Muscle layer of colon (tissue), 2 donors: ENCODE measurements around the gene RGS6.

ENCODE experiments used
- H3K27ac ChIP-seq: one replicate; pipeline ENCODE4 v1.7.0; 2013; ENCODE audit warnings: low read depth, mild to moderate bottlenecking, low read length, moderate library complexity
- H3K27me3 ChIP-seq, 2 donors: one replicate each; pipeline ENCODE4 v1.7.0; 2013; ENCODE audit warnings: low read length in 2 of 2, mild to moderate bottlenecking in 2 of 2; ENCODE audit not compliant: insufficient read depth in 2 of 2, control insufficient read depth in 1 of 2
- H3K36me3 ChIP-seq: one replicate; pipeline ENCODE4 v1.7.0; 2013; ENCODE audit warnings: mild to moderate bottlenecking, low read length; ENCODE audit not compliant: insufficient read depth
- H3K4me1 ChIP-seq: one replicate; pipeline ENCODE4 v1.7.0; 2013; ENCODE audit warnings: mild to moderate bottlenecking, low read length; ENCODE audit not compliant: insufficient read depth
- H3K4me3 ChIP-seq, 2 donors: one replicate each; pipeline ENCODE4 v1.7.0; 2013; ENCODE audit warnings: low read length in 2 of 2, low read depth in 1 of 2, mild to moderate bottlenecking in 1 of 2, moderate library complexity in 1 of 2
- H3K9ac ChIP-seq: one replicate; pipeline ENCODE4 v1.7.0; 2013; ENCODE audit warnings: low read length
- H3K9me3 ChIP-seq: one replicate; pipeline ENCODE4 v1.7.0; 2013; ENCODE audit warnings: mild to moderate bottlenecking, low read length
- donor health status: abdominal sarcoma.
- donor health status: Adenocarcinoma of cecum.

The RGS6 gene

GRCh38 chr14:72501439-72501838, 569.2 kb downstream of the RGS6 start:
- Histone ChIP-seq H3K27ac (no peak overlapping the region), H3K4me3 (no peak overlapping the region), H3K4me1 (no peaks in the 10 kb centered on the region), H3K9me3 (no peaks in the 10 kb centered on the region), H3K9ac (no peak overlapping the region), H3K27me3 (no peaks in the 10 kb centered on the region), H3K36me3 (no peaks in the 10 kb centered on the region)

- no peaks in the 10 kb centered on the region for H3K9me3 ChIP-seq
Observed at GRCh38 chr14:72503271-72503670, 571.0 kb downstream of the RGS6 start.

GRCh38 chr14:72503696-72504368, 571.6 kb downstream of the RGS6 start:
- Histone ChIP-seq H3K4me1 (no peaks in the 10 kb centered on the region), H3K4me3 (no peak overlapping the region), H3K9me3 (no peaks in the 10 kb centered on the region), H3K9ac (no peak overlapping the region), H3K36me3 (no peaks in the 10 kb centered on the region), H3K27me3 (no peaks in the 10 kb centered on the region), H3K27ac (no peak overlapping the region)

More at GRCh38 chr14:72503271-72503670, 571.0 kb downstream of the RGS6 start:
- Histone ChIP-seq H3K4me3 (no peak overlapping the region), H3K27ac (no peak overlapping the region), H3K4me1 (no peaks in the 10 kb centered on the region), H3K9ac (no peak overlapping the region), H3K36me3 (no peaks in the 10 kb centered on the region), H3K27me3 (no peaks in the 10 kb centered on the region)

GRCh38 chr14:72510566-72510965, 578.3 kb downstream of the RGS6 start:
- Histone ChIP-seq H3K4me3 (no peak overlapping the region), H3K27ac (no peak overlapping the region), H3K27me3 (no peaks in the 10 kb centered on the region), H3K9me3 (no peaks in the 10 kb centered on the region), H3K36me3 (no peaks in the 10 kb centered on the region), H3K4me1 (no peaks in the 10 kb centered on the region), H3K9ac (no peak overlapping the region)

- Histone ChIP-seq H3K4me3 (no peak overlapping the region), H3K9ac (no peak overlapping the region), H3K27ac (no peak overlapping the region), H3K27me3 (no peaks in the 10 kb centered on the region), H3K36me3 (no peaks in the 10 kb centered on the region), H3K4me1 (no peaks in the 10 kb centered on the region), H3K9me3 (no peaks in the 10 kb centered on the region)
Observed at GRCh38 chr14:72512281-72512680, 580.1 kb downstream of the RGS6 start.

- Histone ChIP-seq H3K9ac (no peak overlapping the region), H3K4me3 (no peak overlapping the region), H3K36me3 (no peaks in the 10 kb centered on the region), H3K27me3 (no peaks in the 10 kb centered on the region), H3K9me3 (no peaks in the 10 kb centered on the region), H3K27ac (no peak overlapping the region), H3K4me1 (no peaks in the 10 kb centered on the region)
Observed at GRCh38 chr14:72512925-72513324, 580.7 kb downstream of the RGS6 start.

- Histone ChIP-seq H3K27me3 (no peaks in the 10 kb centered on the region), H3K4me3 (no peak overlapping the region), H3K36me3 (no peaks in the 10 kb centered on the region), H3K9me3 (no peaks in the 10 kb centered on the region), H3K27ac (no peak overlapping the region), H3K4me1 (no peaks in the 10 kb centered on the region), H3K9ac (no peak overlapping the region)
Observed at GRCh38 chr14:72513346-72513745, 581.1 kb downstream of the RGS6 start.

- Histone ChIP-seq H3K27ac (no peak overlapping the region), H3K36me3 (no peaks in the 10 kb centered on the region), H3K9ac (no peak overlapping the region), H3K4me3 (no peak overlapping the region), H3K4me1 (no peaks in the 10 kb centered on the region), H3K27me3 (no peaks in the 10 kb centered on the region), H3K9me3 (no peaks in the 10 kb centered on the region)
Observed at GRCh38 chr14:72513965-72514659, 581.9 kb downstream of the RGS6 start.

- Histone ChIP-seq H3K9ac (no peak overlapping the region), H3K36me3 (no peaks in the 10 kb centered on the region)
Observed at GRCh38 chr14:72514660-72515025, 582.4 kb downstream of the RGS6 start.

GRCh38 chr14:72515779-72516770, 583.8 kb downstream of the RGS6 start:
- Histone ChIP-seq H3K27ac (no peak overlapping the region), H3K4me3 (no peak overlapping the region), H3K36me3 (no peaks in the 10 kb centered on the region), H3K9ac (no peak overlapping the region), H3K27me3 (no peaks in the 10 kb centered on the region), H3K9me3 (no peaks in the 10 kb centered on the region), H3K4me1 (no peaks in the 10 kb centered on the region)

More at GRCh38 chr14:72514660-72515025, 582.4 kb downstream of the RGS6 start:
- no peaks in the 10 kb centered on the region for H3K27me3 ChIP-seq
- no peak overlapping the region for H3K4me3 ChIP-seq
- no peaks in the 10 kb centered on the region for H3K9me3 ChIP-seq
- H3K4me1 ChIP-seq, result no peaks in the 10 kb centered on the region
- no peak overlapping the region for H3K27ac ChIP-seq

- H3K9ac ChIP-seq, result no peak overlapping the region
- no peaks in the 10 kb centered on the region for H3K27me3 ChIP-seq
- H3K4me3 ChIP-seq, result no peak overlapping the region
- H3K4me1 ChIP-seq, result no peaks in the 10 kb centered on the region
- H3K27ac ChIP-seq, result no peak overlapping the region
- H3K36me3 ChIP-seq, result no peaks in the 10 kb centered on the region
- no peaks in the 10 kb centered on the region for H3K9me3 ChIP-seq
Observed at GRCh38 chr14:72516936-72517700, 584.9 kb downstream of the RGS6 start.
